Endothelial cell of umbilical vein (primary cell): Measurements from ENCODE around the gene RHOH. TPM values are rescaled to one million over a fixed set of nuclear protein-coding genes. Genes with fewer than 3 reads are reported as not detected.

Experiments
- BruUV-seq: library from RNA; stranded (reverse); fragments of 400-500 nt; replicated peaks from 2 replicates; lab custom pipeline; 2021; lab: Mats Ljungman, UMichigan
- CTCF ChIA-PET: fragments of 300-600, 350-600 bp; sonication (Branson Sonifier 250); formaldehyde crosslinking; loops from one replicate; lab custom pipeline; 2021; ENCODE audit warnings: antibody characterized with exemption, inconsistent platforms; lab: Charles Lee
- POLR2A ChIA-PET: fragments of 300-600, 350-600 bp; sonication (Branson Sonifier 250); formaldehyde crosslinking; loops from one replicate; lab custom pipeline; 2021; ENCODE audit warnings: antibody characterized with exemption, inconsistent platforms; lab: Charles Lee
- DNase-seq: peaks from one replicate; pipeline ENCODE4 v3.0.0-alpha.2; 2011; ENCODE audit warnings: low read depth, low spot score
- FAIRE-seq: peaks from 2 replicates; lab custom pipeline; 2011; peaks lifted over from hg19 to GRCh38; lab: Jason Lieb, UNC
- H2AFZ ChIP-seq: 2 replicates; pipeline ENCODE4 v1.6.0; 2012; ENCODE audit warnings: low read depth, low read length, control low read depth, inconsistent platforms
- H3K27ac ChIP-seq: 2 replicates; pipeline ENCODE4 v1.5.1; 2011; ENCODE audit warnings: low read depth, mild to moderate bottlenecking, control low read depth, low read length, moderate library complexity; ENCODE audit not compliant: insufficient read depth
- H3K27me3 ChIP-seq, 2 experiments: 2 replicates each; pipeline versions ENCODE4 v1.6.0 to v1.6.1; 2011; ENCODE audit warnings: low read length in 2 of 2, mixed read lengths in 1 of 2; ENCODE audit not compliant: control insufficient read depth in 2 of 2, insufficient read depth in 2 of 2
- H3K36me3 ChIP-seq, 2 experiments: 2 replicates in 1 of 2; 3 replicates in 1 of 2; pipeline ENCODE4 v1.5.1; 2011; ENCODE audit warnings: low read length in 2 of 2, mild to moderate bottlenecking in 1 of 2, moderate library complexity in 1 of 2; ENCODE audit not compliant: control insufficient read depth in 2 of 2, insufficient read depth in 2 of 2; ENCODE audit errors: extremely low read depth in 1 of 2
- H3K4me1 ChIP-seq: 3 replicates; pipeline ENCODE4 v1.5.1; 2011; ENCODE audit warnings: mild to moderate bottlenecking, low read length; ENCODE audit not compliant: control insufficient read depth, insufficient read depth; ENCODE audit errors: extremely low read depth
- H3K4me2 ChIP-seq: 2 replicates; pipeline ENCODE4 v1.6.1; 2011; ENCODE audit warnings: low read length, control low read depth, mixed read lengths; ENCODE audit not compliant: insufficient read depth
- H3K4me3 ChIP-seq, 3 experiments: fragments of 200-600 bp in 1 of 3; sonication (generic), shearing (Covaris generic) in 1 of 3; replicated peaks in 1 of 3; 2 replicates each; pipeline ENCODE4 v1.5.1; 2011 to 2016; ENCODE audit warnings: control low read depth in 3 of 3, low read length in 3 of 3, mild to moderate bottlenecking in 2 of 3, inconsistent platforms in 1 of 3, low read depth in 1 of 3, moderate library complexity in 1 of 3; ENCODE audit not compliant: insufficient read depth in 1 of 3
- H3K79me2 ChIP-seq: 2 replicates; pipeline ENCODE4 v1.6.0; 2012; ENCODE audit warnings: low read length, inconsistent platforms; ENCODE audit not compliant: control insufficient read depth, insufficient read depth
- H3K9ac ChIP-seq: replicated peaks from 2 replicates; pipeline ENCODE3; 2011; ENCODE audit warnings: low read length, control low read depth; ENCODE audit not compliant: insufficient read depth; ENCODE audit errors: extremely low read depth
- H3K9me1 ChIP-seq: replicated peaks from 3 replicates; pipeline ENCODE4 v1.6.0; 2011; ENCODE audit warnings: mild to moderate bottlenecking, low read length; ENCODE audit not compliant: control insufficient read depth, insufficient read depth; ENCODE audit errors: extremely low read depth
- H3K9me3 ChIP-seq: replicated peaks from 2 replicates; pipeline ENCODE4 v1.5.1; 2012; ENCODE audit warnings: low read length, inconsistent platforms; ENCODE audit not compliant: control insufficient read depth, insufficient read depth
- H4K20me1 ChIP-seq: replicated peaks from 2 replicates; pipeline ENCODE3; 2011; ENCODE audit warnings: mild to moderate bottlenecking, low read length; ENCODE audit not compliant: control insufficient read depth, insufficient read depth; ENCODE audit errors: extremely low read depth
- CTCF ChIP-seq, 2 donors: IDR thresholded peaks; 1 replicate in 1 of 2; 2 replicates in 1 of 2; pipeline ENCODE4 v1.5.1; 2011; ENCODE audit warnings: low read length in 2 of 2, mild to moderate bottlenecking in 2 of 2, moderate library complexity in 2 of 2, control low read depth in 1 of 2, inconsistent platforms in 1 of 2, low read depth in 1 of 2; ENCODE audit not compliant: insufficient read depth in 1 of 2; ENCODE audit errors: extremely low read depth in 1 of 2
- EZH2 ChIP-seq: IDR thresholded peaks from 2 replicates; pipeline ENCODE4 v1.6.1; 2012; ENCODE audit warnings: borderline replicate concordance, low read depth, mild to moderate bottlenecking, moderate library complexity, low read length, inconsistent platforms; ENCODE audit not compliant: severe bottlenecking
- FOS ChIP-seq: IDR thresholded peaks from 2 replicates; pipeline ENCODE4 v1.6.1; 2011; ENCODE audit warnings: mild to moderate bottlenecking, low read length, moderate library complexity, borderline replicate concordance; ENCODE audit not compliant: insufficient read depth
- GATA2 ChIP-seq: IDR thresholded peaks from 2 replicates; pipeline ENCODE4 v1.7.0; 2011; ENCODE audit warnings: low read depth, mild to moderate bottlenecking, moderate library complexity, mixed read lengths, low read length; ENCODE audit not compliant: insufficient read length, insufficient read depth
- JUN ChIP-seq: IDR thresholded peaks from 2 replicates; pipeline ENCODE4 v1.6.1; 2011; ENCODE audit warnings: borderline replicate concordance, low read depth; ENCODE audit not compliant: insufficient read length, insufficient read depth
- MAX ChIP-seq: IDR thresholded peaks from 2 replicates; pipeline ENCODE4 v1.6.1; 2011; ENCODE audit not compliant: insufficient read depth, insufficient read length
- MYC ChIP-seq: IDR thresholded peaks from one replicate; pipeline ENCODE4 v1.6.1; 2011; ENCODE audit warnings: mild to moderate bottlenecking, low read depth, low read length
- POLR2A ChIP-seq: IDR thresholded peaks from 2 replicates; pipeline ENCODE4 v1.6.1; 2012; ENCODE audit warnings: low read depth, mild to moderate bottlenecking, control low read depth, low read length
- POLR2AphosphoS5 ChIP-seq: IDR thresholded peaks from 2 replicates; pipeline ENCODE4 v1.6.1; 2012; ENCODE audit warnings: low read depth, mild to moderate bottlenecking, control low read depth, low read length, moderate library complexity; ENCODE audit not compliant: insufficient read depth
- dilution Hi-C: fragments of 300-500 bp; cut with MboI; formaldehyde crosslinking; loops from one replicate; pipeline ENCODE4 v1.15.0; 2019; ENCODE audit warnings: low sequenced_read_pairs; ENCODE audit not compliant: extremely low pct_ligation_motif_present
- intact Hi-C: fragments of 100-400 bp; cut with micrococcal nuclease; formaldehyde crosslinking; loops from one replicate; pipeline ENCODE4 v1.10.0; 2022
- polyA plus RNA-seq, 4 experiments: library from polyadenylated mRNA; depleted of rRNA in 3 of 4; stranded (reverse) in 3 of 4; unstranded in 1 of 4; fragments of >200 nt; gene quantifications; 2 replicates each; pipeline versions ENCODE4 v1.2.1 to v1.2.3, GENCODE V29; 2011 to 2012; ENCODE audit warnings: missing spikeins in 1 of 4
- total RNA-seq: library from RNA; stranded (reverse); gene quantifications from 2 replicates; pipeline ENCODE4 v1.2.3, GENCODE V29; 2021

RHOH gene
- total and polyA plus RNA-seq, 2 donors (not counting 3 experiments of a cell fraction or from before 2014, with no cell fraction given), result not detected

- Histone ChIP-seq H2AFZ (no peak overlapping the region), H3K4me3 (no peak overlapping the region), H3K27me3 (no peaks in the 10 kb centered on the region), H3K4me2 (no peak overlapping the region), H4K20me1 (no peaks in the 10 kb centered on the region), H3K9me1 (no peaks in the 10 kb centered on the region), H3K27ac (no peak overlapping the region), H3K79me2 (no peaks in the 10 kb centered on the region), H3K9me3 (no peaks in the 10 kb centered on the region), H3K36me3 (no peaks in the 10 kb centered on the region), H3K4me1 (no peaks in the 10 kb centered on the region), H3K9ac (no peak overlapping the region)
- dilution Hi-C loops (no loop called here), intact Hi-C loops (no loop called here)
- ChIA-PET CTCF (no interaction called here), POLR2A (no interaction called here)
- TF ChIP-seq MAX (no peak), CTCF (IDR thresholded peaks at IDR 0.05; ENCODE audit: extremely low read depth in 1 of 2, insufficient read depth in 1 of 2, low read depth in 1 of 2, low read length in 2 of 2) (no peak), POLR2AphosphoS5 (no peak), MYC (no peak), FOS (no peak), POLR2A (no peak), GATA2 (no peak), EZH2 (no peak), JUN (no peak)
- no peak for FAIRE-seq
- no TSS peak for BruUV-seq
- no peak for DNase-seq
Observed at GRCh38 chr4:40262077-40262528, 65.3 kb downstream of the RHOH start.
